ENCODE measurements around the gene SHROOM2.

GRCh38 chrX:9878146-9878820 lies 92.1 kb downstream of the SHROOM2 start:
- TF ChIP-seq POLR2A (IDR thresholded peaks at IDR 0.05) = no peak
- no peak for TF ChIP-seq CTCF (IDR thresholded peaks at IDR 0.05 in 4 of 5, conservative IDR thresholded peaks at IDR 0.05 in 1 of 5)
